BLaER1 treated with 17β-estradiol and CSF1 and Interleukin-3, amounts not matched to agents 10 nM and 100 nM (cell line): Measurements from ENCODE around the gene DIAPH2.
A peak's percentile ranks its signal among the peaks of the same experiment; 100 is the strongest.

ENCODE experiments used
- H3K27ac ChIP-seq, 11 experiments: shearing (Covaris generic); formaldehyde crosslinking; 2 replicates each; pipeline ENCODE4 v1.8.1; 2022
- H3K27me3 ChIP-seq, 11 experiments: shearing (Covaris generic); formaldehyde crosslinking; 2 replicates each; pipeline ENCODE4 v1.8.1; 2022
- H3K36me3 ChIP-seq, 11 experiments: shearing (Covaris generic); formaldehyde crosslinking; 2 replicates each; pipeline ENCODE4 v1.8.1; 2022
- H3K4me1 ChIP-seq, 10 experiments: shearing (Covaris generic); formaldehyde crosslinking; 2 replicates each; pipeline ENCODE4 v1.8.1; 2022
- H3K4me2 ChIP-seq, 11 experiments: shearing (Covaris generic); formaldehyde crosslinking; 2 replicates each; pipeline ENCODE4 v1.8.1; 2022
- H3K4me3 ChIP-seq, 10 experiments: shearing (Covaris generic); formaldehyde crosslinking; 2 replicates each; pipeline ENCODE4 v1.8.1; 2022
- H3K9ac ChIP-seq, 11 experiments: shearing (Covaris generic); formaldehyde crosslinking; 2 replicates each; pipeline ENCODE4 v1.8.1; 2022
- H3K9me3 ChIP-seq, 11 experiments: shearing (Covaris generic); formaldehyde crosslinking; replicated peaks in 1 of 11; 2 replicates each; pipeline ENCODE4 v1.8.1; 2022
- H4K20me1 ChIP-seq, 11 experiments: shearing (Covaris generic); formaldehyde crosslinking; 2 replicates each; pipeline ENCODE4 v1.8.1; 2022
- Cebpa-rat ChIP-seq, 11 experiments: shearing (Covaris generic); IDR thresholded peaks; 2 replicates each; pipeline ENCODE4 v1.8.1; 2022

DIAPH2 gene

DNA sequence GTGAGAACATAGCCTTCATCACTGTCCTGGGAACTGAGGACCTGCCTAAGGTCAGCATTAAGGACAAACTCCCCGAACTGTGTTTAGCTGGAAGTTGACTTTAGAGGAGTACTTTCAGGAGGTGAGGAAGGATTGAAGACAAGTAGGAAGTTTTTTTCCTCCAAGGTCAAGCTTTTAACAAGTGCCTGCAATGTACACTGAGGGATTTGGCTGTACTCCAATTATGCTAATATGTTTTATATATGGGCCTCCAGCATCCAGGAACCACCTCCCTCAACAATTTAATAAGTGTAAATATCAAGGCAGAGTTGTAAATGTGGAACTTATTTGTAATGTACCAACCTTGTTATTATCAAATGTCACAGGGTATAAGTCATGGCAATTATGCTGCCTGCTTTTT, 925.3 kb downstream of the DIAPH2 start:
- no peaks in the 10 kb centered on the region for H3K9me3 ChIP-seq
- H3K4me3 ChIP-seq, result no peak overlapping the region
- no peak for TF ChIP-seq Cebpa-rat (IDR thresholded peaks at IDR 0.05)
- H3K4me2 ChIP-seq, result no peak overlapping the region
- H4K20me1 ChIP-seq, result no peaks in the 10 kb centered on the region; a peak in 1 of 22 replicates
- no peak overlapping the region for H3K9ac ChIP-seq
- H3K36me3 ChIP-seq, result no peaks in the 10 kb centered on the region
- peaks cover 53 to 100% (median 98%) of the 10 kb centered on the region in 11 experiments for H3K27me3 ChIP-seq
- peaks cover 0 to 8% (median 0%) of the 10 kb centered on the region in 10 experiments; a peak in 1 of 20 replicates for H3K4me1 ChIP-seq
- no peak overlapping the region for H3K27ac ChIP-seq

DNA sequence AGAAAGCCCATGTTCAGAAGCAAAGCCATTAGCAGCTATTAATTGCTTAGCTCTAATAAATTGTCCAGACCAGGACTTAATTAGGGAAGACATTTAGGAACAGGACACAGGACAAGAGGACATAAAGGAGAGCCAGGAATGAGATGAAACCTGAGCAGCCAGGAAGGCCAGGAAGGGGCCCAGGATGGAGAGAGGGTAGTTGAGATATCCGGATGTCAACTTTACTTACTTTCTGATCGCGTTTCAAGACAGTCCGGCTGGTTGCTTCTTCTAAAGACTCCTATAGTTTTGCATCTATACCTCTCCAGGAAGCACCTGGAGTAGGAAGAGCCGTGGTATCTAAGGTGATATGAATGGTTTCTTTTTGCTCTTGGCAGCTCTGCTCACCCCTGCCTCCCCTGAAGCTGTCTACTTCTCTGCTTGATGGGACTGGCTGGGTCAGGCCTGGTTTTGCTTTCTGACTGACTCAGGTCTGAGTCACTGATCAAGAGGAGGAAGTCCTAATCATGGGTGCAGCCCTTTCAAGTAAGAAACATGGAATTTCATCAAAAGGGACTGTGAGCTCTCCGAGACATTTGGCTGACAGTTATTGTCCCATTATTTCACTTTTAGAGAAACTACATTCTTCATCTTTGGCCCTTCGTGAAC, 932.4 kb downstream of the DIAPH2 start:
- H3K4me2 ChIP-seq, result peak overlapping the region in 2 of 11 experiments; percentile 23 to 37; a peak in 4 of 22 replicates

DNA sequence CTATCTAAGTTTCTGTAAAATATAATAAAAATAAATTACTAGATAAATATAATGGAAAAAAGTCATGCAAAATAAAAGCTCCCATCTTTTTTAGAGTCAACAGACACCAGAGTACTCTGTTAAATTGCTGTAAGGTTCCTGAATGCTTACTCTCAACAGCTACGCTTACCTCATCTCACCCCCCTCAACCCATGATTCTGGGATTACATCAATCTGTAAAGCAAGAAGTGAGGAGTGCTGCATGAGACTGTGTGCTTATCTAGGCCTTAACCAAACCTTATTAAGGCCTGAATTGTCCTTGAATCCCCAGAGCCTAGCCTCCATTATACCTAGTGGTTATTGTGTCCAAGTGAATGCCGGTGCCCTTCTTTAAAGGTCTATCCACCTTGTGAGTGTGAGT, 934.9 kb downstream of the DIAPH2 start:
- no peak overlapping the region for H3K27ac ChIP-seq
- no peaks in the 10 kb centered on the region for H4K20me1 ChIP-seq
- H3K27me3 ChIP-seq, result peaks cover 82 to 97% (median 92%) of the 10 kb centered on the region in 11 experiments
- H3K4me1 ChIP-seq, result peaks cover 0 to 11% (median 0%) of the 10 kb centered on the region in 10 experiments; a peak in 7 of 20 replicates
- TF ChIP-seq Cebpa-rat (IDR thresholded peaks at IDR 0.05), result no peak
- no peaks in the 10 kb centered on the region for H3K9me3 ChIP-seq
- no peak overlapping the region for H3K4me3 ChIP-seq
- H3K9ac ChIP-seq, result no peak overlapping the region
- no peaks in the 10 kb centered on the region for H3K36me3 ChIP-seq
- no peak overlapping the region for H3K4me2 ChIP-seq

More for the DNA sequence above, 932.4 kb downstream of the DIAPH2 start:
- H3K4me1 ChIP-seq, result peaks cover 0 to 11% (median 0%) of the 10 kb centered on the region in 10 experiments; a peak in 7 of 20 replicates
- no peak for TF ChIP-seq Cebpa-rat (IDR thresholded peaks at IDR 0.05)
- no peak overlapping the region for H3K4me3 ChIP-seq
- no peak overlapping the region for H3K9ac ChIP-seq
- H4K20me1 ChIP-seq, result no peaks in the 10 kb centered on the region
- no peaks in the 10 kb centered on the region for H3K9me3 ChIP-seq
- no peak overlapping the region for H3K27ac ChIP-seq
- no peaks in the 10 kb centered on the region for H3K36me3 ChIP-seq
- peaks cover 76 to 99% (median 98%) of the 10 kb centered on the region in 11 experiments for H3K27me3 ChIP-seq

DNA sequence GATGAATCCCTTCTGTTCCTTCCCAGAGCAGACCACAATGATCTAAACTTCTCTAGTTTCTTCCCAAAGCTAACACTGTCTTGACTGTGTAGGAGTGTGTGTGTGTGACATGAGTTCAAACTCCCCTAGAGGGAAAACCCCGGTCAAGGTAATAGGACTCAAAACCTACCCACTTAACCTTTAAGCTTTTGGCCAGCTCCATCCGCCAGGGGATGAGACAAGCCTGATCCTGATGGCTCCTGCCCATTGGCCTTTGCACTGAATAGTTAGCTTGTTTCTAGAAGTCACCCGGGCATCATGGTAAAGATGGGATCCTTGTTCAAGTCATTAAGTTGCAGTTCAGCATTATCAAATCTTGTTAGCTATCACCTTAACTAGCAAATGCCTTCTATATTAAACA, 937.5 kb downstream of the DIAPH2 start:
- Histone ChIP-seq H3K27me3 (peaks cover 83 to 97% (median 91%) of the 10 kb centered on the region in 11 experiments), H3K9me3 (no peaks in the 10 kb centered on the region), H3K36me3 (no peaks in the 10 kb centered on the region), H3K4me1 (peaks cover 0 to 4% (median 0%) of the 10 kb centered on the region in 10 experiments; a peak in 3 of 20 replicates), H3K4me2 (no peak overlapping the region), H3K27ac (no peak overlapping the region), H3K9ac (no peak overlapping the region), H4K20me1 (no peaks in the 10 kb centered on the region), H3K4me3 (no peak overlapping the region)
- no peak for TF ChIP-seq Cebpa-rat (IDR thresholded peaks at IDR 0.05)

DNA sequence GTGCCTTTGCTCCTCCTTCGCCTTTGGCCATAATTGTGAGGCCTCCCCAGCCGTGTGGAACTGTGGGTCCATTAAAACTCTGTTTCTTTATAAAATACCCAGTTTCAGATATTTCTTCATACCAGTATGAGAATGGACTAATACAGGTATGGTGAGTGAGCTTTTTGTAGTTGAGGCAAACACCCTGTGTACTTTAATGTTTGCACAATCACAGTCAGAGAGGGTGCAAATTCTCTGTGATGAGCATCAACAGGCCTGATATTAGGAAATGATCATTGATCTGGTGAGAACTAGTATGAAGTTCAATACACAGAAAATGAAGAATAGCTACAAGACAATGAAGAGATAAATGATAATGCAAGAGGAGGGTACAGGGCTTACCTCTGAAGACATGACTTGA, 943.7 kb downstream of the DIAPH2 start:
- Histone ChIP-seq H3K27me3 (peaks cover 94 to 99% (median 97%) of the 10 kb centered on the region in 11 experiments), H3K9ac (no peak overlapping the region), H3K4me3 (no peak overlapping the region), H3K4me2 (no peak overlapping the region), H4K20me1 (no peaks in the 10 kb centered on the region), H3K36me3 (no peaks in the 10 kb centered on the region), H3K27ac (no peak overlapping the region), H3K4me1 (no peaks in the 10 kb centered on the region), H3K9me3 (no peaks in the 10 kb centered on the region)
- TF ChIP-seq Cebpa-rat (IDR thresholded peaks at IDR 0.05), result no peak

DNA sequence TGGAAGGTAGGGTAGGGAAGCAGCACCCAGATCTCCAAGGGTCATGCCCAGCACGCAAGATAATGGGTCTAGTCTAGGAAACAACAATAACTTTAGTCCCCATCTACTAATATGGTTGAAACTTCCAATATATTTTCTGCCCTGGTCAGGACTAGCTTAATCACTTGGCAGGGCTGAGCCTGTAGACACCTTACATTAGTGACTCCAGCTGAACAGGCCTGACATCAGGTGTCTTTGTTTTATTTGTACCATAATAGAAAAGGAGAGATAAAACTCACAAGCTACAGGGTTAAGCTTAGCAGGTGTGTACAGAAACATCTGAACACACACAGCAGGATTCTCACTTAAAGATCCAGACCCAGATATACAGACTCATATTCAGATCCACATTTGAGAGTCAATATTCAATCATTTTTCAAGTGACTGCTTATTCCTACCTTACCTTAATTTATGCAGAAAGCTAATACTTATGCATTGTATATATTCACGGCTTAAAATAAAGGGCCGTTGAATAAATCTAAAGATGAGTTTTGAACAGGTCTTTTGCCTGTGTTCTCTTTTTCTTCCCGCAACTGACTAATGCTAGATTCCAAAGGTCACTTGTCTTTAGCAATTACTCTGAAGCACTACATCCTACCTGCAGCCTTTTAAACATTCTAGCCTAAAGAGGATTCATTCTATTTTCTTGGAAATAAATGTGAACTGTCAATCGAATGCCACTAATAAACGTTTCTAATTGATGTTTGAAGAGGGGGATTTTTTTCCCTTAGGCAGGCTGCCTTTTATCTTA, 944.4 kb downstream of the DIAPH2 start:
- Histone ChIP-seq H3K4me3 (no peak overlapping the region), H3K27me3 (peaks cover 96 to 100% (median 99%) of the 10 kb centered on the region in 11 experiments), H3K4me2 (no peak overlapping the region), H3K36me3 (no peaks in the 10 kb centered on the region), H3K9me3 (no peaks in the 10 kb centered on the region), H4K20me1 (no peaks in the 10 kb centered on the region), H3K27ac (no peak overlapping the region), H3K9ac (no peak overlapping the region), H3K4me1 (no peaks in the 10 kb centered on the region)
- no peak for TF ChIP-seq Cebpa-rat (IDR thresholded peaks at IDR 0.05)

DNA sequence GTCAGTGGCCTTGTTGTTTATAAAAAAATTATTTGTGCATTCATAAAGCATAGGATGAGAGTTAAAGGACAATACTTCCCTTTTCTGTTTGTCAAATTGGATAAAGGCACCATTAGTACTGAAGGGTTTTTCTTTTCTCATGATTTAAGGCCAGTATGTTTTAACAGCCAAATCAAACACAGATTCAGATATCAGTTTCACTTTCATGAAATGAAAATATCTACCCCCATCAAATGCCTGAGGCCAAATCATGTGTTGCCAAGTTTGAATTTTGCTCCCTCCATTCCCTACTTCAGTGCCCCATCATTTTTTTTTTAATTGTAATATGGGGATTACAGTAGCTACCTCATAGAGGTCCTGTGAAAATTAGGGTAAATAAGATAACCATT, 944.9 kb downstream of the DIAPH2 start:
- no peak overlapping the region for H3K4me3 ChIP-seq
- H3K9me3 ChIP-seq, result no peaks in the 10 kb centered on the region
- no peak overlapping the region for H3K9ac ChIP-seq
- no peaks in the 10 kb centered on the region for H3K4me1 ChIP-seq
- no peak for TF ChIP-seq Cebpa-rat (IDR thresholded peaks at IDR 0.05)
- no peak overlapping the region for H3K27ac ChIP-seq
- no peak overlapping the region for H3K4me2 ChIP-seq
- peaks cover 96 to 100% (median 99%) of the 10 kb centered on the region in 11 experiments for H3K27me3 ChIP-seq
- H3K36me3 ChIP-seq, result no peaks in the 10 kb centered on the region
- no peaks in the 10 kb centered on the region for H4K20me1 ChIP-seq

DNA sequence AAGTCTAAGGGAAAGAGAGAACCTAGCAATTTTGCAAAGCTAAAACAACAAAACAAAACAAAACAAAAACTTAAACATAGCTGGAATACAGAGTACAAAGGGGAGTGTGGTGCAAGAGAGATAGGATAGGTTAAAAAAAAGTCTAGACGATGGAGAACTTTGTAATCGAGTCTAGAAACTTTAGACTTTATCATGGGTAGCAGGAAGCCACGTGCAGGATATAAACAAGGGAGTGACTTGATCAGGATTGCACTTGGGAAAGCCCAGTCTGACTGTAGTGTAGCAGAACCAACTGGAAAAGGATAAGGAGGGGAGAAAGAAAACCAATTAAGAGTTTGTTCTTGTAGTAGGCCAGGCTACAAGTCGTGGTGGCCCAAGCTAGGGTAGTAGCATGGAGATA, 949.2 kb downstream of the DIAPH2 start:
- H3K27ac ChIP-seq, result no peak overlapping the region
- no peak overlapping the region for H3K4me3 ChIP-seq
- H4K20me1 ChIP-seq, result 0 out of 22 replicates have a peak, but pooled peaks cover 0 to 4% (median 0%) of the 10 kb centered on the region in 11 experiments
- TF ChIP-seq Cebpa-rat (IDR thresholded peaks at IDR 0.05), result no peak
- no peak overlapping the region for H3K4me2 ChIP-seq
- H3K36me3 ChIP-seq, result no peaks in the 10 kb centered on the region
- H3K9me3 ChIP-seq, result no peaks in the 10 kb centered on the region
- peaks cover 89 to 100% (median 100%) of the 10 kb centered on the region in 11 experiments for H3K27me3 ChIP-seq
- no peaks in the 10 kb centered on the region for H3K4me1 ChIP-seq
- H3K9ac ChIP-seq, result no peak overlapping the region

DNA sequence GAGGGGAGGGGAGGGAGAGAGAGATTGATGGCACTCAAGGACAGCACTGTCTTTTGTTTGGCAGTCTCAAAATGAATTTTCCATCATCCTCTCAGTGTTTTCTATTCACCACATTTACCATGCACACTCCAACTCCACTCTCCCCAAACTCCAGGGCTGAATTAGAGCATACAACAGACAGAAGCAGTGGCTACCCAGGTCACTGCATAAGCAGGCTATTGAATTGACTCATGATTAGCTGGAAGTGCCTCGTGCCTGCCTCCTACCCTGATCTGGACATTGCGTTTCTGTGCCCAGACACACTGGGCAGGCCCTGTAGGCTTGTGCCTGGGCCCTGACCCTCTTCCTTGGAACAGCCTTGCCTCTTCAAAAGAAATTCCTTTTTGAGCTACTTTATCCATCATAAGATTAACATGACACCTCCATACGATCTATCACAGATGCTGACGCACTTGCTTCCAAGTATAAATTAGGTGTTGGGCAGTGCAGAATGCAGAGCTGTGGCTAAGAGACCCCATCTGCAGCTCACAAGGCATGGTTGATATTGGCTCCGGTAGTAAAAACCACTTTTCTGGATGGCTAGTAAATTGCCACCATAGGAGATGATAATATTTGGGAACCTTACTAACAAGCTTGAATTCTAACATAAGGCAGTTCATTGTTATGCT, 952.0 kb downstream of the DIAPH2 start:
- H3K9ac ChIP-seq, result no peak overlapping the region
- no peaks in the 10 kb centered on the region for H3K4me1 ChIP-seq
- 0 out of 22 replicates have a peak, but pooled peaks cover 0 to 4% (median 0%) of the 10 kb centered on the region in 11 experiments for H4K20me1 ChIP-seq
- no peak for TF ChIP-seq Cebpa-rat (IDR thresholded peaks at IDR 0.05)
- H3K36me3 ChIP-seq, result no peaks in the 10 kb centered on the region
- H3K9me3 ChIP-seq, result no peaks in the 10 kb centered on the region
- no peak overlapping the region for H3K4me3 ChIP-seq
- H3K4me2 ChIP-seq, result no peak overlapping the region
- no peak overlapping the region for H3K27ac ChIP-seq
- H3K27me3 ChIP-seq, result peaks cover 83 to 100% (median 94%) of the 10 kb centered on the region in 11 experiments
